G401.6 (cell line): ENCODE data around the gene ARMC10.
"Not testable (repeated sequence)": the region's sequence is repeated elsewhere in the genome, so short reads cannot be mapped to it uniquely, and the experiment has no call there.

Source experiments
- FAIRE-seq: peaks from 2 replicates; lab custom pipeline; 2012; peaks lifted over from hg19 to GRCh38; lab: Jason Lieb, UNC

Gene ARMC10

DNA sequence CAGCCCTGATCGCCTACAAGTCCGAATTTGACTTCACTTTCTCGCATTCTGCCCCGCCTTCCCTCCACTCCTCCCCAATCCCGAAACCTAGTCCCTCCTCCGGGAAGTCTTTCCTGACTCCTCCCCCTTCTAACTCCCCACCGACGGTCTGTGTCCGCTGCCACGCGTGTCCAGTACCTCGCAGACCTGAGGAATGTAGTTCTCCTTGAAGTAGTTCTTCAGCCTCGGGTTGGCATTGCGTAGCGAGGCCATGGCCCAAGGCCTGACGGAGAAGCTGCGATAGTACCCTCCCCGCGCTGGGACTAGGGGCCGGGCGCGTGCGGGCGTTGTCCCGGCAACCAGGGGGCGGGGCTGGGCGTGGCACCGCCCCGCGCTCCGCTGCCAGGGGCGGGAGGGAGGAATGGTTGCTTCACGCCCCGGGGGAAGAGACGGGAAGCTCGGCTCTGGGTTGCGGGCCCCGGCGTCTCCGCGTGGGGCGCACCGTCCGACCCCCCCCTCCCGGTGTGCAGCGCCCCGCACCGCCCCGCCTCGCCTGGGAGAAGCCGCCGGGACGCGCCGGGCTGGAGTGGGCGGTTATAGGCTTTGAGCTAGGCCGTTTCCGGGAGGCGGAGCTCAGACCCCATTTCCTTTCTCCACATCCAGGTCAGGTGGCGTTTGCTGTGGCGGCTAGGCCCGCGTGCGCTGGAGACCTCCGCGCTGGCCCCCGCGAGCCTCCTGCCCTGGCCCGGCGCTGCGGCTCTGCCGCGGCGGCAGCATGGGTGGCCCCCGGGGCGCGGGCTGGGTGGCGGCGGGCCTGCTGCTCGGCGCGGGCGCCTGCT, at the start of gene ARMC10, which contains the start of gene FBXL13:
ARMC10 (plus strand) TSS at position 622 of the 818 bp plus-strand sequence; CDS start at position 755, 133 bp downstream.
FBXL13 (minus strand) TSS at position 278 of the 818 bp plus-strand sequence.
- FAIRE-seq = peak; percentile 56

GRCh38 chr7:103025341-103025740, 49.6 kb upstream of the ARMC10 start:
- FAIRE-seq = no peak

GRCh38 chr7:103031024-103031423, 43.9 kb upstream of the ARMC10 start:
- FAIRE-seq = no peak

DNA sequence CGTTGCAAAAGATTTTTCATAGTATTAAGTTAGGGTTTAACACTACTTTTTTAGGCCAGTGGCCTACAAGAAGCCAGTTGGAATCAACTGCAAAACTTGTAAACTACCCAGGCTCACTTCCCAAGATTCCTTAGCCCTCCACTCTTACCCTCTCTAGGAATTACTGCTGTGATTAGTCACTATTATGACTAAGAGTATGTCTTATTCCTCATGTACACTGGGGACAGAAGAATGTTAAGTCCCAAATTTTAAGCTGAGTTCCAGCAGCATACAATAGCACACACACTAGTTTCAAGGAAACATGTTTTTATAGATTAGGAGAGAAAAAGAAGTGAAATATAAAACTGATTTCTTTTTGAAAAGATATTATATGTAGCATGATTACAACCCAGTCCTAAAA, 43.2 kb upstream of the ARMC10 start:
- FAIRE-seq = no peak

- not testable (repeated sequence) for FAIRE-seq
Observed at GRCh38 chr7:103034318-103034717, 40.6 kb upstream of the ARMC10 start.

DNA sequence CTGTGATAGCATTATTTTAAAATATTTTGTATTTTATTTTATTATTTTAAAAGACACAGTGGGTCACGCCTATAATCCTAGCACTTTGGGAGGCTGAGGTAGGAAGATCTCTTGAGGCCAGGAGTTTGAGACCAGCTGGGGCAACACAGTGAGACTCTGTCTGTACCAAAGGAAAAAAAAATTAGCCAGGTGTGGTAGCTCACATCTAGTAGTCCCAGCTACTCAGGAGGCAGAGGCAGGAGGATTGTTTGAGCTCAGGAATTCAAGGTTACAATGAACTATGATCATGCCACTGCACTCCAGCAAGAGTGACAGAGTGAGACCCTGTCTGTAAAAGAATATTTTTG, 37.5 kb upstream of the ARMC10 start:
- FAIRE-seq = no peak

GRCh38 chr7:103037823-103038739, 36.9 kb upstream of the ARMC10 start:
- not testable (repeated sequence) for FAIRE-seq

GRCh38 chr7:103041815-103042214, 33.1 kb upstream of the ARMC10 start:
- not testable (repeated sequence) for FAIRE-seq

- FAIRE-seq = no peak
Observed at GRCh38 chr7:103048833-103049232, 26.1 kb upstream of the ARMC10 start.

DNA sequence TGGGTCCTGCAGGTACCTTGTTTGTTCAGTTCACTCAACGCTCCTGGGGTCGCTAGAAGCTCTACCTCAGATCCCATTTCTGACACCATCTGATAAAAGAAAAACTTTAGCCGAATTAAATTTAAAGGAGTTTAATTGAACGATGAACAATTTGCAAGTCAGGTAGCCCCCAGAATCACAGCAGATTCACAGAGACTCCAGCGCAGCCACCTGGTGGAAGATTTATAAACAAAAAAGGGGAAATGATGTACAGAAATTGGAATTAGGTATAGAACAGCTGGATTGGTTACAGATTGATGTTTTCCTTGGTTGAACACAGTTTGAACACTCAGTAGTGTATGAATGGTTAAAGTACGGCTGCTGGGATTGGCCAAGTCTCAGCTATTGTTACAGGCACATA, 23.4 kb upstream of the ARMC10 start:
- FAIRE-seq = no peak

GRCh38 chr7:103056006-103056405, 18.9 kb upstream of the ARMC10 start:
- not testable (repeated sequence) for FAIRE-seq

- no peak for FAIRE-seq
Observed at GRCh38 chr7:103058122-103058521, 16.8 kb upstream of the ARMC10 start.

- no peak for FAIRE-seq
Observed at GRCh38 chr7:103059471-103059870, 15.5 kb upstream of the ARMC10 start.

DNA sequence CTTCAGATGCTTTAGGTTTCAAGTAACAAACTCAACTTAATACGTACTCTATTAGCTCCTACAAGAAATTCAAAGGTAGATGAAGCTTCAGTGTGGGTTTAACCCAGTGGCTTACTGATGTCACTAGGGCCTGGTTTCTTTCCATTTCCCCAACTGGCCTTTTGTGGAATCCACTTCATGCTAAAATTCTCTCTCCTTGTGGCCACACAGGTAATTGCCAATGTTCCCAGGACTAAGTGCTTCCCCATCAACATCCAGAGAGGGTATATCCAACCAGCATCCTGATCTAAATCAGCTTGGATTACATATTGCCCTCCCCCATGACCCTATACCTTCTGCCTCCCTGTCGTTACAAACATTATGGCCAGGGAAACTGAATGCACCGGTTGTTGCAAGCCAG, 11.0 kb upstream of the ARMC10 start:
- FAIRE-seq = no peak

- FAIRE-seq = no peak
Observed at GRCh38 chr7:103065667-103066066, 9.3 kb upstream of the ARMC10 start.

GRCh38 chr7:103068414-103069403, 6.2 kb upstream of the ARMC10 start:
- FAIRE-seq = no peak

DNA sequence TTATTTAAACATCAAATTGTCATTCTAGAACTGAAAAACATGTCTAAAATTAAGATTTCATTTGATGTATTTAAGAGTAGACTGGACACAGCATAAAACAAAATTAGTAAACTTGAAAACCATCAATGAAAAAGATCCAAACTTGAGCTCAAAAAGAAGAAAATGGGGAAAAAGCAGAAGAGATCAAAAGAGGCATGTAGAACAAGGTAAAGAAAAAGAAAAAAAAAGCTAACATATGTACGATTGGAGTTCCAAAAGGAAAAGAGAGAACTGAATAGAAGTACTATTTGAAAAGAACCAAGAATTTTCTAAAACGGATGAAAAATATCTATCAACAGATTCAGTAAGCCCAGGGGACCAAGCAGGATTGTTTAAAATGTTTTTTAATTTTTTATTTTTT, 3.9 kb upstream of the ARMC10 start:
- FAIRE-seq = no peak

DNA sequence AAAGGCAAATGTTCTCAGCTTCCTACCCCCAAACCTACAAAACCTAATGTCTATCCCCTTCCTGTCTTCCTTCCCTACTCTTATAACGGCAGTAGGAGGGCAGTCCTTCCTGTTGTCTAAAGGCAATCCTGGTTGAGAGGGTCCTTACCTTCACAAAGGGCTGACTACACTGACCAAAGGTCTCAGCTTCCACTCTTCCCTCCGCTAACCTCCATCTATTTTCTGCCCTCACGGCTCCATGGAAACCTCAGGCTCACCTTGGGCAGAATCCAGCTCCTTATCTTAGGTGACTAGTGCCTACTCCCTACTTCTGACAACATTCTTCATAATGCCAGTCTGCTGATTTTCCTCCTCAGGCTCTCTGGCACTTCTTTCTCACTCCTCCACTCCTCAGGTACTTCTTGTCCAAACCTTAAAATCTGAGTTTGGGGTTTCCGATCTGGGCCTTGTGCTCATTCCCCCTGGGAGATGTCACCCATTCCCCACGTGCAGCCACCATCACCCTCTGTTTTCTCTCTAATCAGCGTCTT, 886 bp upstream of the ARMC10 start:
- FAIRE-seq = no peak

- FAIRE-seq = no peak
Observed at GRCh38 chr7:103075337-103075918, 488 bp downstream of the ARMC10 start.

DNA sequence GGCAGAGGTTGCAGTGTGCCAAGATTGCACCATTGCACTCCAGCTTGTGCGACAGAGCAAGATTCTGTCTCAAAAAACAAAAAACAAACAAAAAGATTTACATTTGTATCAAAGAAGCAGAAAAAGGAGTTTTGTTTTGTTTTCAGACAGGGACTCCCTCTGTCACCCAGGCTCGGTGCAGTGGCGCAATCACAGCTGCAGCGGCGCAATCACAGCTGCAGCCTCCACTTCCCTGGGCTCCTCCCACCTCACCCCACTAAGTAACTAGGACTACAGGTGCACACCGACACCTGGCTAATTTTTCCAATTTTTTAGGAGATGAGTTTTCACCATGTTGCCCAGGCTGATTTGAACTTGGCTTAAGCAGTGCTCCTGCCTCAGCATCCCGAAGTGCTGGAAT, 1.8 kb downstream of the ARMC10 start:
- FAIRE-seq = no peak

- no peak for FAIRE-seq
Observed at GRCh38 chr7:103077318-103077717, 2.4 kb downstream of the ARMC10 start.
